Measurements from ENCODE around the gene KCNJ15.

- TF ChIP-seq POU2F2 (IDR thresholded peaks at IDR 0.05; ENCODE audit: low read depth, low read length) (no peak), TAF1 (IDR thresholded peaks at IDR 0.05; ENCODE audit: low read depth, low read length) (no peak), POLR2A (IDR thresholded peaks at IDR 0.05; ENCODE audit: low read depth, low read length) (no peak), SPI1 (IDR thresholded peaks at IDR 0.05; ENCODE audit: low read depth, low read length) (no peak), POLR2AphosphoS5 (IDR thresholded peaks at IDR 0.05; ENCODE audit: low read depth, low read length) (no peak)
These were observed 3.6 kb downstream of the KCNJ15 start for GRCh38 chr21:38260426-38260825.

Data from GM12891 (cell line).